GM03348 (cell line): Measurements from ENCODE around the gene NAT10.

ENCODE experiments used
- DNase-seq: peaks from one replicate; pipeline ENCODE4 v3.0.0; 2012; ENCODE audit warnings: low spot score

Gene NAT10

DNA sequence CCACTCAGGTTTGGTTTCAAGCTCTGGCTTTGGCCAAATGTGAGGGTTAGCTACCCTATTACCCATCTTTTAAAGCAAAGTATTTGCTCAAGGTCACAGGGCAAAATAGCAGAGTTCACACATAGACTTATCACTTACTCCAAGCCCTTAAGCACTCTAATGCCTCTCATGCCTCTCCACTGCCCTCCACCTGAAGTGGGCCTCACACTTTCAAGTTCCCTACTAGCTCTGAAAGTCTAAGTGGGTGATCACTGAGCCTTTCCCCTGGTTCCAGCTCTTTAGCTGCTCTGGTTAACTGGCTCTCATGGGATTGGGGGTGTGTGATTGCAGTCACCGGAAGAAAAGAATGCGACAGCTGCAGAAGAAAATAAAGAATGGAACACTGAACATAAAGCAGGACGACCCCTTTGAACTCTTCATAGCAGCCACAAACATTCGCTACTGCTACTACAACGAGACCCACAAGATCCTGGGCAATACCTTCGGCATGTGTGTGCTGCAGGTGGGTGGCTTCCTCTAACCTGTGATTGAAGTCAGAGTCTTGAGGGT lies 6.4 kb downstream of the NAT10 start:
- DNase-seq, result no peak

DNA sequence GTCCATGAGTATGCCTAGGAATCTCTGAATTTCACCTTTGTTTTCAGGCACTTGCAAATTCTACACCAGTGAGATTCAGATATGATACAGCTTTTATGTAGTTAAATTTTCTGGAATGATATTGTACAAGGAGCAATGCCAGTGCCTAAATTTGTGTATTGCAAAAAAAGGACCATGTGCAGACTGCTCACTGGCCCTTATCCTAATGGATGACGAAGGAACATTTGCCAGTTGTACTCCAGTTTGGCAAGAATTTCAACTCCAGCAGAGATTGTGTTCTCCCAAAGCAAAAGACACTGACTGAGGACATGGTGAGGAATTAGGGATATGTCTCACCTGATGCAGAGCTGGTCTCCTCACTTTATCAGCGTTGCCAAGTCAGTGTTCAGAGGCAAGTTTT lies 8.6 kb downstream of the NAT10 start:
- no peak for DNase-seq

DNA sequence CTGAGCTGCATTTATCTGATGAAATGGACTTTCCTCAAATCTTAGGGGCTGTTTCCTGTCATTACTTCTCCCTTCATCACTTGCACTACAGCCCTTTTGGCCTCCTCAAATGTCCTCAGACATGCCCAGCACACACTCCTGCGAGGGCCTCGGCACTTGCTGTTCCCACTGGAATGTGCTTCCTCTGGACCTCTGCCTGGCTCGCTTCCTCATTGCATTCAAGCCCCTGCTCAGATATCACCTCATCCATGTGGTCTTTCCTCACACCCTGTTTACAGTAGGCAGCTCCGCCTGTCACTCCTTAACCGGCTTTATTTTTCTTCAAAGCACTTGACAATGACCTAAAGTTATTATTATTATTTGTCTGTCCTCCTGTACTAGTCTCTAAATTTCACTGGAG lies 9.0 kb downstream of the NAT10 start:
- DNase-seq, result no peak

DNA sequence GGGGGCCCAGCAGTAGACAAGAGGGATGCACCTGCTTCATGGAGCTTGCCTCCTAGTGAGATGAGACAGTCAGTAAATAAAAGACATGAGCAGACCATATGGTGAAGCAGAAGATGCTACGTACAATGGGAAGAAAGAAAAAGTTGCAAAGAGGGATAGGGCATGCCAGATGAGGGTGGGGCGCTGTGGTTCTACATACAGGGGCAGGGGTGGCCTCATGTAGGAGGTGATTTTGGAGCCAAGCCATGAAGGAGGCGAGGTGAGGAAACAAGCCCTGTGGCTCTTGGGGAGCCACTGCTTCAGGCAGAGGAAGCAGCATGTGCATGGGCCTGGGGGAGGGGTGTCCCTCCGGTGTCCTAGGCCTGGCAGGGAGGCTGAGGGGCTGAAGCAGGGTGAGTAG lies 15.2 kb downstream of the NAT10 start:
- no peak for DNase-seq

DNA sequence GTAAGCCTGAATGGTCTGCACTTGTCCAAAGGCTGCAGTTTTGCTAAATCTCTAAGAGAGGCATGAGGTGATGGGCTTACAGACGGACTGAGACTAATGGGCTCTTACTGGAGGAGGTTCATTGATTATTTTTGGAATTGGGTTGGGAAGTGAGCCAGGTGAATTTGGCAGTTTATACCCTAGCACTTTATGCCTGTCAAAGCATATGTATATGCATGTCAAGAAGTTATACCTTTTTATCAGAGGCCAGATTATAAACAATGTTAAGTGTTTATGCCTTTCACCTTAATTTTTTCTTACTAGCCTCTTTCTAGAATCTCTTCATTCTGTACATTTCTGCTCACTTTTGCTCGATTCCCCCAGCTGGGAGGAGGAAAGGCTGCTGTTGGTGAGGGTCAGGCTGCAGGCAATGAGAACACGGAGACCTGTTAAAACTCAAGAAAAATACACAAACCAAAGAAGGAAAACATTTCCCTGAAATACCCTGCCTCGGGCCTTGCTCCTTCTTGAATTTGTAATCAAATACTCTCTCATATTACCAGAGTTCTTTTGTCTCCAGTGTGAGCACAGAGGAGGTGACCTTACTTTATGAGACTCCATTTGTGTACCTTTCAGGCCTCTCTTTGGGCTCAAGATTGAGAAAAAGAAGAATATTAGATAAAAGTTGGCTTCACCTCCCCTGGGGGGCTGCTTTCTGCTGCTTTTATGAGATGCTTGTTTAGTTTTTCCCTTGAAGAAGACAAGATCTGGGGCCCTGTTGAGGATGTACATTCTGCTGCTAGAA lies 19.6 kb downstream of the NAT10 start:
- DNase-seq, result no peak

DNA sequence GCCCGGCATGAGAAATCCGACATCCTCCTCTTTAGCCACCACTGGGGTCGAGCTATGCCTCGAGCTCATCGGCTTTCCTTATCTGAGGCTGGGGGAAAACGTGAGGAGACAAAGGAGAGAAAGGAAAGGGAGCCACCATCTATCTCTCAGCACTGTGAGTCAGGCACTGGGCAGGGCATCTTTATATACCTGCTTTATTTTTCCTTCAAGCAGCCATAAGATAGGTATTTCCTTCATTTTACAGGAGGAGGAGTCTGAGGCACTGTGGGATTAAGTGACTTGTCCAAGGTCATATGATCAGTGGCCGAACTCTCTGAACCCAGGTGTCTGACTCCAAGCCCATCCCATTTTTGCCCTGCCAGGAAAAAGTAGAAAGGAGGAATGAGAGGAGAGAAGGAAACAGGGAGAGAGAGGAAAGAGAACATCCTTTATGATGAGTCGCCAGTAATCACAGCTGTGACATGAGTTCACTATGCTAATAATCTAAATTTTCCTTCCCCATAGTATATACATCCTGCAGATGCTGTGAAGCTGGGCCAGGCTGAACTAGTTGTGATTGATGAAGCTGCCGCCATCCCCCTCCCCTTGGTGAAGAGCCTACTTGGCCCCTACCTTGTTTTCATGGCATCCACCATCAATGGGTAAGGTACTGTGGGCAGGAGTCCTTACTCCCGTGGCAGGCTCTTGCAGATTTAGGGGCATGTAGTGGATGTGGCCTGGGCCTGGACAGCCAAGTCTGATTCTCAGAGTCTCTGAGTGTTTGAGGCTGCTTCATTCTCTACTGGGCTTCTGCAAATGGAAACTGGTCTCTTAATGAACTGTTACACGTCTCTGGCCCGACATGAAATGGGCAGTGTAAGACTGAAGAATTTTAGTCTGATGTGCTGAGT lies 21.8 kb downstream of the NAT10 start:
- DNase-seq, result no peak

DNA sequence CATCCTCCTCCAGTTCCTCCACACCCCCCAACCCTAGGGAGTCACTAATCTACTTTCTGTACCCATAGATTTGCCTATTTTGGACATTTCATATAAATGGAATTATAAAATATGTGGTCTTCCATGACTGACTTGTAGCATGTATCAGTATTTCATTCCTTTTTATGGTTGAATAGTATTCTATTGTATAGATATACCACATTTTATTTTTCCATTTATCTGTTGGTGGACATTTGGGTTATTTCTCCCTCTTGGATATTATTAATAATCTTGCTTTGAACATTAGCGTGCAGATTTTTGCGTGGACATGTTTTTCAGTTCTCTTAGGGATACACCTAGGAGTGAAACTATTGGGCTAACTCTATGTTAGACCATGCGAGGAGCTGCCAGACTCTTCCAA lies 23.4 kb downstream of the NAT10 start:
- DNase-seq, result no peak

DNA sequence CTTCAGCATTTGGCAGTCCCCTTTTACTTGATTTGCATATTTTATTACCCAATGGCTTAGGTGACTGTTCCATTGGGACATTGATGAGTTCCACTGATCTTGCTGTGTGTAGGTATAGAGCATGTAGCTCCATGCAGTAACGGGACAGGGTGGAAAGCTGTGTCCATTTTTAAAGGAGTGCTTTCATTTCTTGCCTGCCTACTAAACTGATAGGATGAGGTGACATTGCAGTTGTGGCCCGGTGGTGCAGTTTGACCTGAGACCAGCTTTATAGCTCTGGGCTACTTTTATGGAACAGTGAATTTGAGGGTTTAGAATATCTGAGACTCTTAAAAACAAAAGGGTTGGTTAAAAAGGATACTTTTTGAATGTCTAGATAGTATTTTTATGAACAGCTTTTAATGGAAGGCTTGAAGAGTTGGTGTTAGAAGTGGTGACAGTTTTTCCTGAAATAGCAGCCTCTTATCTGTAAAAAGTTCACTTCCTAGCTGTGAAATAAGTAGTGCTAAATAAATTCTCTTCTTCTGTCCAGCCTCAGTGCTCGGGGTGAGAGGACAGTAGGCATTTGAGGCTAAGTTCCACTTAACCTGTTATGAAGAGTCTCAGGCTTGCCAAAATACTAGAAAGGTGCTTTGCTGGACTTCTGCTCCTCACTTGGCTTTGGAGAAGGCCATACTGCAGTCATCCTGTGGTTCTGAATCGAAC lies 27.0 kb downstream of the NAT10 start:
- DNase-seq, result no peak

DNA sequence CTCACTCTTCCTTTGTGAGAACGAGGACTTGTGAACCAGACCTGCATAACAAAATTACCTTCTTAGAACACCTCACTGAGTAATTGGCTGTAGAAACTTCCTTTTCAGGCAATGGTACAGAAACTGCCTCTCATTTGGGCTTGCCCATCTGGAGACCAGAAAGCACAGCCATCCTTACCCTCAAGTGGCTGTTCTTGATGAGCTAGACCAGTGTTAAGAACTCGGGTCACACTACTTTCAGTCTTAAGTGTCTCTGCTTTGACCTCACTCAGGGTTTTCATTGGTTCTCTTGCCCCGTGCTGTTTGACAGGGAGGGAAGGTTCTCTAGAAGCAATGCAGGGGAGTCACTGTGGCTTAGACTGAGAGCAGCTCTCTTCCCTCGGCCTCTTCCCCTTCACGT lies 29.3 kb downstream of the NAT10 start:
- DNase-seq, result no peak

DNA sequence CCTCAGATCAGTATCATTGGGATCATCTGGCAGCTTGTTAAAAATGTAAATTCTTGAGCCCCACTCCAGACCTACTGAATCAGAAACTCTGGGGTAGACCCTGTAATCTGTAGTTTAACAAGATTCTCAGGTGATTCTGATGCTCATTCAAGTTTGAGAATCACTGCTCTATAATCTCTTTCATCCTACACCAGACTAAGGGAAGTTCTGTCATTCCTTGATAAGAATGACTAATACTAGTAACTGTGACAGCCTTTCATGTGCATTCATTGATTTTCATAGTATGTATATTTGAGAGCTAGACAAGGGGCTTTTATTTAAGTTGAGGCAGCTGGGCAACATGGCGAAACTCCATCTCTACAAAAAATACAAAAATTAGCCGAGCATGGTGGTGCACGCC lies 30.0 kb downstream of the NAT10 start:
- DNase-seq, result no peak

DNA sequence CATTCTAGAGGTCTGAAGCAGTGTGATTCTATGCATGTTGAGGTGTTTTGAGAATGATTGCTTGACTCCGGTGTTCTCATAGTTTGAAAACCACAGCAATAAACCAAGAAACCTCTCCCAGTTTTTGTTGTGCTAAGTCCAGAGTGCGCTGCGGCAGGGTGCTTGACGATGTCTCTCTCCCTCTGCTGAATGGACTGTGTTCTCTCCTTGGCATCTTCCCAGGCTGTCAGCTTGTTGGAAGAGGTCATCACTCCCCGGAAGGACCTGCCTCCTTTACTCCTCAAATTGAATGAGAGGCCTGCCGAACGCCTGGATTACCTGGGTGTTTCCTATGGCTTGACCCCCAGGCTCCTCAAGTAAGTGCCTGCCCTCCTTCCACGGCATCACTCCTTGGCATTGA lies 31.0 kb downstream of the NAT10 start:
- DNase-seq, result no peak

DNA sequence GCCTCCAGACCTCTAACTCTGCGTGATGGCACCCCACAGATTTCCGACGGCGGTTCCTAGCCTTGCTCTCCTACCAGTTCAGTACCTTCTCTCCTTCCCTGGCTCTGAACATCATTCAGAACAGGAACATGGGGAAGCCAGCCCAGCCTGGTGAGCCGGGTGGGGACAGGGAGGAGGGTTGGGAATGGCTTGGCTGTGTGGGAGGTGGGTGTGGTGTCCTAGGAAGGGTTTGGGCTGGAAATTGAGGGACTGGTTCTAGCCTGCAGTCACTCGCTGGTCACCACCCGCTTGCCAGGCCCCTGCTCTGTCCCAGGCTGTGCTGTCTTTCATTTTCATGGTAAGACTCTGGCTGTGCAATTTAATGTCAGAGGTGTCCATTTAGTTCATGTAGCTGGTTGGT lies 33.9 kb downstream of the NAT10 start:
- no peak for DNase-seq

DNA sequence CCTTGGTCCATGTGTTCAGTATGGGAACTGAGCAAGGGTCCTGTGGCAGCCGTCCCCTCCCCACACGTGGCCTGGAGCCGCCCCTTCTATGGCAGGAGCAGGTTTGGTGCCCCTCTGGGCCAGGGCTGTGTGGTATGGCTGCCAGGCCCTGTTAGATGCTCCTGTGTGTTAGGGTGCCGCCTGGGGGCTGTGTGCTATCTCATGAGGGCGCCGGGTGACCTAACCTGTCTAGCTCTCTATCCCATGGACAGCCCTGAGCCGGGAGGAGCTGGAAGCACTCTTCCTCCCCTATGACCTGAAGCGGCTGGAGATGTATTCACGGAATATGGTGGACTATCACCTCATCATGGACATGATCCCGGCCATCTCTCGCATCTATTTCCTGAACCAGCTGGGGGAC lies 34.7 kb downstream of the NAT10 start:
- DNase-seq, result no peak

DNA sequence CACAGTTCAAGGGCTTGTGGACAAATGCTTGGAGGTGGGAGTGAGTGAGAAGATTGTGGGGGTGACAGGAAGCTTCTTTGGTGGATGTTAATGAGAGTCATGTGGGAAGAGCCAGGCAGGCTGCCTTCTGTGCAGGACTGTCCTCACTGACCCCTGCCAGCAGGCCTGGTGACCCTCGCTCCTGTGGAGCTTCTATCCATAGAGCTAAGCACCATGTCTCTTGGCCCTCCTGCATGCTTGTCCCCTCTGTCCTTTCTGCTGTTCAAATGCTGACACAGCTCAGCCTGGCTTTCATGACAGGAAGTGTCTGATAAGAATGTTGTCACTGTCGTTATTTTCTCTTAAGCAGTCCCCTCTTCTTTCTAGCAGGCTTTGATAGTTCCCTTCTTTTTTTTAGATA lies 37.6 kb downstream of the NAT10 start:
- DNase-seq, result no peak

DNA sequence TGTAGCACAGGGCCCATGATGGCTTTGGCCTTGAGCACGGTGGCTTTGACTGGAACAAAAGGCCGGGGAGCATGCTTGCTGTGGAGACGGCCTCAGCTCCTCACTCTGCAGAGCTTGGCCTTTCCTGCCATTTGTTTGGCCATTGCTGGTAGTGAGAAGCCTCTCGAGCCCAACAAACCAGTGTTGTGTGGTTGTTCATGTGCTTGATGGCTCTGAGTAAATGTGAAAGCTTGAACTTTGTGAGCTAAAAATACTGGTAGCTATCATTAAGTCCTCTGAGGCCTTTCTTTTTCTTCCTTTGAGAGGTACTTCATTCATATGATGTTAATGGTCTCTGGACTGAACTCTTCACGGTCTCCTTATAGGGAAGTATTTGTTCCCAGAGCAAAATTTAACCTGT lies 39.6 kb downstream of the NAT10 start:
- no peak for DNase-seq

DNA sequence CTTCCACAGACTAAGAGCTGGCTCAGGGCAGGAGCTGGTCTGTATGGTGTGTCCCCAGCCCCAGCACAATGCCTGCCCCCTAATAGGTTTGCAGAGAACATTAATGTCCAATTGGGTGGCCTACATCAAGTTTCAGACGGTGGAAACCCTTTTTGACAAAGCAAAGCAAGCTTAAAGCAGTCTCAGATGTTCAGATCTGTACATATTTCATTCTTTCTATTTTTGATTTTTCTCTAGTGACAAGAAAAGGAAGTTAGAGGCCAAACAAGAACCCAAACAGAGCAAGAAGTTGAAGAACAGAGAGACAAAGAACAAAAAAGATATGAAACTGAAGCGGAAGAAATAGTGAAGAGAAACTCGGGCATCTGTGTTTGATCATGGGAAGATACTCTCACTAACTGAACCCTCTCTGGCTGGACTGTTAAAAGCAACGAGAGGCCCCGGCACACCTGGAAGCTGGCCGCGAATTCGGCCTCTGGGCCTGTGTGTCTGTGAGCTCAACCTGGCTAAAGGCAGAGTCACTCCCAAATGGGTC lies 40.5 kb downstream of the NAT10 start:
- no peak for DNase-seq

DNA sequence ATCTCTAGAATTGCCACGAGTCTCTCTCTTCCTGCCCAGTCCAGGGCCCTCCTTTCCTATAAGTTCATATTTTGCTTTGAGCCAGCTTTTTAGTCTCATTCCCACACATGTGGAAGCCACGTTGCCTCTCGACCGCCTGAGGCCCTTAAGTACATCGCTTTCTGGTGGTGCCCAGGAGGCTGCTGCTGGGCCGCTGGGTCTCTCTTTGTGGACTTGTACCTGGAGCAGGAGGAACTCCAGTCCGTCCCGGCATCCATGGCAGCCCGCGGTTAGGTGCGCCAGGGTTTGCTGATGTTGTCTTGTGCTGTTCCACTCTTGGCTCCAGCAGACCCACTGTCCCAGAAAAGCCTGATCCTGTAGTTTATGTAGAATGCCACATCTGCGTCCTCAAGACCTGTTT lies 41.0 kb downstream of the NAT10 start:
- no peak for DNase-seq

DNA sequence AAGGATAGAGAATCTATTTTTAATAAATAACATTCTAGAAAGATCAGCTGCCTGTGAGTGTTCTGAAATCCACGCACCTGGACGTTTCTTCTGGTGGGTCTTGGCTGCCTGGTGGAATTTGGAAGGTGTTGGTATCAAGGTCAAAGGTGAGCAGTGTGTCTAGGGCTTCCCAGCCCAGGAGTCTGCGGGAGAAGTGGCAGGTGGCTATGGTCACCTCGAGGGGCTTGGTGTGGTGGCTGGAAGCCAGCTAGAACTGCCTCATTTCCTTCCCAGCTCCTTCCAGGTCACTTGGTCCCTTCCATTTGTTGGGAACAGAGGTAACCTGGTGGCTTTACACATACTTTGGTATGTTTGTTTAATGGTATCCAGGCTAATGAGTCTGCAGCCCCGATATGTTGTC lies 41.4 kb downstream of the NAT10 start:
- DNase-seq, result no peak

DNA sequence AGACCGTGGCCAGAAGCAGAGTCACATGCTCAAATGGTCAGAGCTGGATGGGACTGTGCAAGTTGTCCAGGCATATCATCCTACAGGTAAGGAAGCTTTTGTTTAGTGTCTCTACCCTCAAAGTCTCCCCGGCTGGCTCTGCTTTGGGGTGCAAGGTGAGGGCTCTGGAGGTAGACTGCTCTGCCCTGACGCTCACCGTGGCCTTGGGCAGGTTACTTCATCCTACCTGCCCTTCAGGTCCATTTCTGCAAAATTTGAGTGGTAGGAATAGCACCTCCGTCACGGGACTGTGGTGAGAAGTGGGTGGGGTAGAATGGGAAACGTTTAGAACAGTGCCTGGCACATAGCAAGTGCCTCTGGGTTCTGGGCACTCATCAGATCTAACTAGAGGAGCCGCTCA lies 42.2 kb downstream of the NAT10 start:
- no peak for DNase-seq

DNA sequence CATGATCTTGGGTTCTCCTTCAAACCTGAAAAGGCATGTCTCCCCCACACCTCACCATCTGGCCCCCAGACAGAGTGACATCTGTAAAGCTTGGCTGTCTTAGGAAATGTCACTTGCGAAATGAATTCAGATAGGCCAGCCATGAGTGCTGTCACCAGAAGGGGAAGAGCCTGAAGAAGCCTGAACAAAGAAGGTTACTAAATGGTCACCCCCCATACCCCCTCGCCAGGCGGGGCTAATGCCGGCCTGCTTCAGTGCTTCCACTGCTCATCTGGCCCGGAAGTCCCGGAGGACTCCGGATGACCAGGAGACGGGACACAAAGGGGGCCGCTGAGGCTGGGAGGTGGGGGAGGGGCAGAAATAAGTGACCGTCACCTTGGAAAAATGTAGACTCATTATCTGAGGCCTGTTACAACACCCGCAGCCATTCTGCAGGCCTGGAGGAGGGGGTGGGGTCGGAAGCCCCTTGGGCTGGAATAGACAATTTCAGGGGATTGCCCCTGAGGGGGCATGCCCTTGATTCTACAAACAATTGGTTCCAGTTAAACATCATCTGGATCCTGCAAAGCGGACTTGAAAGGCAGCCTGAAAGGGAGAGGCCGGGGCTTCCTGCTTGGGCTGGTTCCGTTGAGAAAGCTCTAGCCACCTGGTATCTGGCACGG lies 43.2 kb downstream of the NAT10 start:
- DNase-seq, result no peak

DNA sequence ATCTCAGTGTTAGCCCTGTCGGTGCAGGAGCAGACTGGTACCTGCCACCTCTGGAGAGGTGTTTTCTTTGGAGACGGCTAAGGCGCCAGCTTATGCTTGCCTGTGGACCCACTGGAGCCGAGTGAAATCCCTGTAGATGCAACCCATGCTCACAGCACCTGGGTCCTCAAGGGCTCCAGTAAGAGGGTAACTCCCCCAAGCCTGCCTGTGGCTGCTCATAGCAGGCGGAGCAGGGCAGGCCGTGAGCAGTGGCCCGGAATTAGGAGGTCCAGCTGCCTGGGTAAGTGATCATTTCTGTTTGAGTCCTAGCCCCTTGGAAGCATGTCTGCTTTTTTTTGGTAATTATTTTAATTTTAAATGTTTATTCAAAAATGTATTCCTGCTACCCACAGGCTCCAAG lies 43.8 kb downstream of the NAT10 start:
- DNase-seq, result no peak

DNA sequence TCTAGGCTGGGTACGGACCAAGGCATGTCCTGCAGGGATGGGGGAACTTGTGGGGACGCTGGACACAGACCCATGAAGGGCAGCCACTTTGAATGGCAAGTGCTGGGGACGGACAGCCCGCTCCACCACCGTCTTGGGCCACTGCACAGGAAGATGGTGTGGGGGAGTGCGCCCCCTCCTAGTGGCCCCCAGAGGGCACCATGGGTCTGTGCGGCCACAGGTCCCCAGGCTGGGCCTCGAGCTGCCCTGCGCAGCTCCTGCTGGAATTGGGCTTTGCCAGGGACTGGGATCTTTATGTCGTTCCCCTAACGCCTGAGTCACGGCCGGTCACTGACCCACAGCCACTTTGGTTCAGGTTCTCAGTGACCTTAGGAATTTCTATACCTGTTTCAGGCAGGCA lies 44.4 kb downstream of the NAT10 start:
- peak; percentile 60 for DNase-seq
